ENCODE data around the gene SLC15A1.

The SLC15A1 gene

DNA sequence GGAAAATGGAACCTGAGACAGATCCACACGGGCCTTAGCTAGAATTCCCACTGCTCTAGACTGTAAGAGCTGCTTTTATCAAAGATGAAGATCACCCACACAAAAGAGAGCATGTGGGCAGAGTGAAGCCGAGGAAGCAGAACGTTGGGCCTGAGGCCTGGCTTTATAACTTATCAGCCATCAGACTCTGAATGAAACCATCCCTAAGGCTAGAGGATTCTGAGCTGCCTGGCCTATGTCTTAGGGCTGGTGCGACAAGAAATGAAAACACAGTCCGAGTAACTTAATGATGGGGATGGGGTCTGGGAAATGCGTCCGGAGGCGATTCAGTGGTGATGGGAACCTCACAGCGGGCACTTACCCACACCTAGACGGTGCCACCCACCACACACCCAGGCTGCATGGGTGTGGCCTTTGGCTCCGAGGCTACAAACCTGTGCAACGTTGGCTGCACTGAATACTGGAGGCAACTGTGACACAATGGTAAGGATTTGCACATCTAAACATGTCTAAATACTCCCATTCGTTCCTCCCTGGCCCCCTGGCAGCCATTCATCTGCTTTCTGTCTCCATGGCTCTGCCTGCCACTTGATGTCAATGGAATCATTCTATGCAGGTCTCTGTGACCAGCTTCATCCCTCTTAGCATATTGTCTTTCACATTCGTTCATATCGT, 62.0 kb downstream of the SLC15A1 start:
- no peak for DNase-seq

DNA sequence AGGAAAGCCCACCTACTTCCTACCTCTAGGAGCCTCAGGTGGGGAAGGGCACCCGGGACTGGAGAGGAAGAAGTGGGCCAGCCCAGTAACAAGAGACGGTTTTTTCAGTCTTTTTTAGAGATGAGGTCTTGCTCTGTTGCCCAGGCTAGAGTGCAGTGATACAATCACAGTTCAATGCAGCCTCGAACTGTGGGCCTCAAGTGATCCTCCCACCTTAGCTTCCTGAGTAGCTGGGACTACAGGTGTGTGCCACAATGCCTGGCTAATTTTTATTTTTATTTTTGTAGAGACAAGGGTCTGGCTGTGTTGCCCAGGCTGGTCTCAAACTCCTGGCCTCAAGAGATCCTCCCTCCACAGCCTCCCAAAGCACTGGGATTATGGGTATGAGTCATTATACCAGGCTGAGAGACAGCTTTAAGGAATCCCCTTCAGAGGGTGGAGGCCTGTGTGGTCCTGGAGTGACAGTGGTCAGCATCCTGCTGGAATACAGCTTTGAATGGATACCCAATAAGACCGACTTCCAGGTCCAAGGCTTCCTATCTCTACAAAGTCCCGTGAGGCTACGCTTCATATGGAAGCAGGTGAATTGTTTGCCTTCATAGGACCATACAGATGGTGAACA, 63.0 kb downstream of the SLC15A1 start:
- no peak for DNase-seq

DNA sequence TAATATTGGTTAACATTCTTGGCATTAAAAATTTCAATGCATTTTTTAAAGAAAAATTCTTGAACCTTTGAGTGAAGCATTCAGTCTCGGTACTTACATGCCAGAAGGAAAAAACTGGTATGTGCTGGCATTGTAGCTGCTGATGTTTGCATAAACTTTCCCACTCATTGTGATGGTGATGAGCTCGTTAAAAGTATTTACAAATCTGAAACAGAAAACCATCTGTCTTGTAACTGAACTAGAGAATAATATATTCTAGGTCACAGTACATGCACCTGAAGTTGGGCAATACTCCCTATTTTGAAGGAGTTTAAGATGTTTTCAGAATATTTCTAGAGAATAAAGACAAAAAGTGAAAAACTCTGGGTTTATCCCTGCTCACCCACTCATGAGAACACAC, 64.1 kb downstream of the SLC15A1 start:
- DNase-seq, result no peak

DNA sequence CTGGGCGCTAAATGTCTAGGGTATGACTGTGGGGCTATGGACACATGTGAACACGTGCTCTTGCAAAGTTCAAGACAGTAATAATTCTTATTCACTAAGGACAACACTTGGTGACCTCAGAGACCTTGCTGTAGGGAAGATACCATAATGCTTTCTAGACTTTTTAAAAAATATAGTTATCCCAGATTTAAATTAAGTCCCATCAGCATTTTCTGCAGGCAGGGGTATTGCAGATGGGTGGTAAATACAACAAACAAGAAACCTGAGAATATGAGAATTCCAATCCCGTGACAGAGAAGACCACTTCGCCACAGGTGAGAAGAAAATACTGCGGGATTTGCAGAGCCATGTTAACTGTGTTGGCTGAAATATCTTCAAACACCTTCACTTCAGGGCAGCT, 65.2 kb downstream of the SLC15A1 start:
- no peak for DNase-seq

DNA sequence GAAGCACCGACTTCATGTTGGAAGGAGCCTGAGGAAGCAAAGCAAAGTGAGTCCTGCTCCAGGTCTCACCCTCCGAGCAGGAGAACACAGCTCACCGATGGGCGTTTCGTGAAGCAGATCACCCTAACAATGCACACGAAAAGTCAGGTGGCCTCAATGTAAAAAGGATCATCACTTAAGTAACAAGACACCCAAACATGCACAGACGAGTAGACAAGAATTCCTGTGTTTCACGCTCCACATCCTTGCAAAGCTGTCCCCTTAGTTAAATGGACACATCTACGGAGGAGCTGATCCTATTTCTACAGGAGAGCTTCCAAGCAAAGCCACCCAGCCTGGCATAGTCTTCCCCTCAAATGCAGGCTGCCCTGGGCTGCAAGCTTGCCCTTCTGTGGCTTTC, 66.2 kb downstream of the SLC15A1 start:
- no peak for DNase-seq

DNA sequence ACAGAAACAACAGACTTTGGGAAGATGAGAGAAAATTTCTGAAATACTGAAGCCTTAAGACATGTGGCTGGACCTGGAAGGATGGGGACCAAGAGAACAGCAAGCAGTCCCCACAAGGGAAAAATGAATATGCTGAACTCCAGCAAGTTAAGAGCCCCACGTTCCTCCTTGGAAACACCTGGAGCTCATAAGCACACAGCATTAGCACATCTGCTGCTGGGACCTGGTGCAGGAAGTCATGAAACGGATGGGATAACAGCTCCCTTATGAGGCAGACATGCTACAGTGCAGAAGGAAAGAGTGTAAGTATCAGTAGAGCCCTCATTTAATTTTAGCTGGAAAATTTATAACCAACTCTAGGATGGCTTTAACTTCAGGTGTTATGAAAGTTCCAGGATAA, 67.3 kb downstream of the SLC15A1 start:
- no peak for DNase-seq

DNA sequence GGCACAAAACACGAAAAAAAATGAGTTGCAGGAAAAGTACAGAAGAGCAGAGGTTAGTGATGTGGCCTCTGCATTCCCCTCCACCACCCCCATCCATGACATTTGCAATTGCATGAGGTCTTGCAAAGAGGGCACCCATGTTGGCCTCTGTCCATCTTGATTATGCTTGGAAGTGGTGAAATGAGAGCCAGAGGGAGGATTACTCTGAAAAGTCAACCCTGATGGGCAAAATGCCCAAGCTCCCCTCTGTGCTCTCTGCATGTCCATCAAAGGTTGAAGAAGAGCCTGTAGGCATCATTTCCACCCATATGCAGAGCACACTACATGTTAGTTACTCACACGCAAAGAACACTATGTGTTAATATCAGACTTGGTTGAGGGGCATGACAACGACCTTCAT, 71.4 kb downstream of the SLC15A1 start:
- DNase-seq, result no peak

DNA sequence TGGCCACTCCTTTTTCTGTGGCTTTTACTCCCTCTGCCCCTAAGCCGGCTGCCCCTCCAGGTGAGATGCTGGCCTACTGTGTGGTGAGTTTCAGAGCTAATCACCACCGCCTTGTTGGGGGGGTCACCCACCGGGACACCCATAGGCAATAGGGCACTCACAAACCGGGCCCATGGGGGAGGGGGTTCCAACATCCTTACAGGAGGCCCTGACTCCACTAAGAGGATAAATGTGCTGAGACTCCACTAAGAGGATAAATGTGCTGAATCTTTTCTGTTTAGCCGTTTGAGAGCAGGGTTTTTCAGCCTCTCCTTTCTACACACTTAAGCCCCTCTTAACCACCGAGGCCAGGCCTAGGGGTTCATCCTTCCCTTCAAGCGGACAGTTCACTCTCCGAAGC, 73.7 kb downstream of the SLC15A1 start:
- no peak for DNase-seq

DNA sequence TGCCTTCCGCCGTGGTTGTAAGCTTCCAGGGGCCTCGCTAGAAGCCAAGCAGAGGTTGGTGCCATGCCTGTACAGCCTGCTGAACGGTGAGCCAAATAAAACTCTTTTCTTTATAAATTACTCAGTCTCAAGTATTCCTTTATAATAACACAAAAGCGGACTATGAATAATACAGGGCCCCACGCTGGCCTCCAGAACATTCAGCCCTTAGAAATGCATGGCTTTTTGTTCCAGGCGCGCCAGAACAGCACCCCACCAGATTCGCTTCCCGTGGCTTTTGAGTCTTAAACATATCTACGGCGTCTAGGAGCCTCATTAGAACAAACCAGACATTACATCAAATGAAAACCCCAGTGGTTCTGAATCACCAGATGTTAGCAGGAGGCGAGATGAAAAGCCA, 75.1 kb downstream of the SLC15A1 start:
- no peak for DNase-seq

DNA sequence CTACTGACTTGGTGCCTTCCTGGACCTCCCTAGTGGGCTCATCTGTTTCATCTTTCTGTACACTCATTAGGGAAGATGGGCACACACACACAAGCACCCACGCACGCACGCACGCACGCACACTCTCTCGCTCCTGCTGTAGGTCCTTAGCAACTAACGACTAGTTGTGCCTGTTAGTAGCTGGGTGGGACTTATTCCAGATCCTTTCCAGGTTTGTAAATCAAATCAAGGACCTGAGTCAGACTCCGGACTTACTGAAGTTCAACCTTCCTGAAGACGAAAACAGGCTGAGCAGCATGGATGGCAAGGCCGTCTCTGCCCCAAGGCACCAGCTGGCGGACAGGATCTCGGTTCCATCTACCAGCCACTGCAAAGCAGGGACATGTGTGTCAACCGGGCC, 76.2 kb downstream of the SLC15A1 start:
- DNase-seq, result no peak

DNA sequence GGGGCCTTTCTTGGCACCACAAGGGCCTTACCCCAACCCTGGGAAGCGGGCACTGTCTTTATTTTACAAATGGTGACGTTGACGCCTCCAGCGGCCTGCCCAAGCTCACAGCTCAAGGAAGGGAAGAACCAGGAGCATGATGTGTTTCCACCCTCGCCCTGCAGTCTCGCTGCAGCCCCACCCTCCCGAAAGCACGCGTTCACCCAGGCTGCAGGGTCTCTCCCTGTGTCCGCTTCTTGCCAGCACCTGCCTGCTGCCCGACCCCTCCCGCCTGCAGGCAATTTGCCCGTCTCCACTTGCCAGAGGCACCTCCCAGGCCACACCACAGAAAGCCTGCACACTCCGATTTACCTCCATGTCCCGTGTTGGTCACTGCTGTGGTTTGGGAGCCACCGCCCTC, 76.6 kb downstream of the SLC15A1 start:
- no peak for DNase-seq

DNA sequence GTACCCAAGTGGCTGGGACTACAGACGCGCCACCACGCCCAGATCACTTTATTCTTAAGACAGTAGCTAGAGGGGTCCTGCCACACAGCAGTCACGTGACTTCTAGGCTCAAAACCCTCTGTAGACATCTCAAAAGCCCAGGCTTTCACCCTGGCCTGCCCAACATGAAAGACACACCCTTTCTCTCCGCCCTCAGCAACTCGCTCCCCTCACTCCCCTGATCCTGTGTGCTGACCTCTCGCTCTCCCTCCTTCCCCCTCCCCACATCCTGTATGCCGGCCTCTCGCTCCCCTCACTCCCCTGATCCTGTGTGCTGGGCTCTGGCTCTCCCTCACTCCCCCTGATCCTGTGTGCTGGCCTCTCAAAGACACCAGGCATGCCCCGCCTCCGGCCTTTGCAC, 77.4 kb downstream of the SLC15A1 start:
- no peak for DNase-seq

DNA sequence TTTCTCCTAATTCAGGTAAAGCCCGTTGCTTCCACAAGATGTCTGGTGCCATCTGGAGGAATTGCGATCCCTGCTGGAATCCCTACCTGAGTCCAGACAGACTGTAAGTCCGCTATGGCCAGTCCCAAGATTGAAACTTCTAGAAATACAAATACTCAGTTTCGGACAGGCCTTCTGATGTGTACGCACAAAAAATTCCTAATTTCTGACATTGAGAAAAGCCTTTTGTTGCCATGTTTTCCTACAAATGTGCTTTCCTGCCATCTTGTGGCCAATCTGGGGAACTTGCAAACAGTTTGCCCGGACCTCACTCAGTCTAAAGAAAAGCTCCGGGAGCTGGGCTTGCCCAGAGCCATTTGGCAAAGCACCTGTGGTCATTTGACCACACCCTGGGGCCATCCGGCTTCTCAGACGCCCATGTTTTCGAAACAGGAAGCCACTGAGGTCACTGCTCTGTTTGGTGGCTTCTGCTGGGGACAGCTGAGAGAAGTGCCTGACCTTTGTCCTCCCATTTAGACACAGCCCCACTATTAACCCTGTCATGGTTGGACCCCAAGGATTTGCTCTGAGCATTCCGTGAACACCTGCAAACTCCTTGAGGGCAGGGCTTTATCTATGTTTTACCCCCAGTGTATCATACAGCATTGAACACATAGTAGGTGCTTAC, 79.4 kb downstream of the SLC15A1 start:
- DNase-seq, result peak; percentile 59

DNA sequence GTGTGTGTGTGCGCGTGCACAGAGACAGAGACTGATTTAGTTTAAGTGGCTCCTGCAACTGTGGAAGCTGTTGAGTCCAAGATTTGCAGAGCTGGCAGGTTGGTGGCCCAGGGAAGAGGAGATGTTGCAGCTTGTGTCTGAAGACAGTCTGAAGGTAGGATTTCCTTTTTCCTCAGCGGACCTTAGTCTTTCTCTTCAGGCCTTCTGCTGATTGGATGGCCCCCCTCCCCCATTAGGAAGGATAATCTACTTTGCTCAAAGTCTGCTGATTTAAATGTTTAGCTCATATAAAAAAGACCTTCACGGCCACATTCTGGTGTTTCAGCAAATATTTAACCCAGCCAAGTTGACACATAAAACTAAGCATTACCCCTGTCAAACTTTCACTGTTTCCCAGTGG, 84.3 kb downstream of the SLC15A1 start:
- no peak for DNase-seq

DNA sequence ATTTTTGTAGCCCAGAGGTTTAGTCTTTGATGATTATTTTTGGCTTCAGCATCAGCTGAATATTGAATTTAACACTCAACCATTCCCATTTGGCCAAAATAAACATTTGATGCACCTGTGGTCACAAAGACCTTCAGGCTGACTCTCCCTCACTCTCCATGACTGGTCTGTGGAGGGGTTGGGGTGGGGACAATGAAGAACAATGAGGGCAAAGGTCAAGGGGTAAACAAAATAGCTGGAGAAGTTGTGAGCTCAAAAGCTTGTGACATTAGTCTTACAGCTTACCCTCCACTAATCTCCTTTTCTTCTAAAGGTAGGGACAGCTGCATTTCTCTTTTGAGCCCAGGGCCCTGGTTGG, 86.9 kb downstream of the SLC15A1 start:
- DNase-seq, result no peak

DNA sequence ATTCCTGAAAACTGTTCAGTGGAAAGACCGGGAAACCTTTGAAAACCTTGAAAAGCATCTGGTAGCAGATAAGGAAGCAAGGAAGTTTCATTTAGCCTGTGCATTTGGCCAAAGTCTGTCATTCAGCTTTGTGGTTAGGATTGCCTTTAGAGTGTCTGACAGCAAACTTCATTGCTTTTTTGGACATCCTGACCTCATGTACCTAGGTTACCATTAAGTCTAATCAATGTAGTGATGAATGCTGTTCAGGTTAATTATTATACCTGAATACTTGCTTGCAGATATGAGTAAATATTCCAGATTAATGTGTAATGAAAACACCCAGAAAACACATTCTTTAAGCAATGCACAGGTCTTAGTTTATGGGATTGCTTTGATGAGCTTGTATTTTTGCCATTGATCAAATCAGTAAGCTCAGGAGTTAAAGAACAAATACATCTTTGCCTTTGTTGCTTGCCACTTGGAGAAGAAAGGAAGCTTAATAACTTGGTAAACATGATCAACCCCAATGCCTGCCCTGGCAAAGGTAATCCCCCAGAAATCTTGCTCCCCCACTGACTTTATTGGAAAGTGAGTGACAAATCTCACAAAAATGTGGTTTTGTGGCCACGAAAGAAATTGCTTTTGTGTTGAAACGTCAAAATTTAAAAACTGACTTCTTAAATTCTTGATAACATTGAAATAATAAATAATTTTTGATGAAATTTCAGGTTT, 87.4 kb downstream of the SLC15A1 start:
- DNase-seq, result no peak

DNA sequence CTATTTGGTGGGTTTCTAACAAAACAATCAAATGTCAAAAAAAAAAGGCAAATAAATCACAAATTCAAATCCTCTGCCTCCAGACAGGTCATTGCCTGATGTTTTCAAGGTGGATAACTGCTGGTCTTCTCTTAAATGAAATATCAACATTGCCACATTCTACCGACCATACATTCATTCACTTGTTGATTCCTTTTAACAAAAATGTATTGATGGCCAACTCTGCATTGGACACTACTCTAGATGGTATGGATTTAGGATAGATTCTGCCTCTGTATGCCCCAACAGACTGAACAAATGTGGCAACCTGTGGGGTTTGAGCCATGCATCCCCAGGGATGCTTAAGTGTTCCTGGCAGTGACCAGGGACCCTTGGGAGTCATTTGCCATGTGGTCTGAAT, 88.0 kb downstream of the SLC15A1 start:
- no peak for DNase-seq

DNA sequence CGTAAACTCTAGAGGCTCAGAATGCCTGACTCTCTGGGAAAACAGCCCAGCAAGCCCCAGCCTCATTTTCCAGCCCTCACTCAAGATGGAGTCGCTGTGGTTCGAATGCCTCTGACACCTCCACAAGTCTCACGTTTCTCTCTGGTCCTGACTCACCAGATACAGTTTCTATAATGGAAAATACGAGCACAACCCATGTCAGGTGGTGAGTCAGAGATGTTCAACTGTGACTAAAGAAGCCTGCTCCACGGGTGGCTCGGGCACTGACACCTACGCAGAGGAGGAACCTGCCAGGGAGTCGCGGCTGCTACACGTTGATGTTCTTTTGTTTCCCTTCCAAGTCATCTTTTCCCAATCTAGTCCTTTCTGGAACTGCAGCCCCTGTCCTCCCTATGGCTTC, 88.4 kb downstream of the SLC15A1 start:
- no peak for DNase-seq

DNA sequence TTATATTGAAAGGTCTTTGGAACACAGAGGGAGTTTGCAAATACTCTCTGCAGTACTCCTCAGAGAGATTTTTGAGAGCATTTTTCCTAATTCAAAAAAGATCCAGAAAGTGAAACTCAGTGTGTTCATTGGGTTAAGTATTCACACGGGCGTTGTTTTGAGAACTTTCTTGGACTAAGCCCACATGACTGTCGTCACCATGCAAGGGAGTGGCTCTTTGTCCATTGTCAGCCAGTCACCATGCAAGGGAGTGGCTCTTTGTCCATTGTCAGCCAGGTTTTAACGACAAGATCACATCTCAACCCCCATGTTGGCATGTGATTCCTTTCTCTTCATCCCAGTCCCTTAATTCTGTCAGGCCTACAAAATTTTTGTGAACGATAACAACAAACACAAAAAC, 94.3 kb downstream of the SLC15A1 start:
- DNase-seq, result no peak

DNA sequence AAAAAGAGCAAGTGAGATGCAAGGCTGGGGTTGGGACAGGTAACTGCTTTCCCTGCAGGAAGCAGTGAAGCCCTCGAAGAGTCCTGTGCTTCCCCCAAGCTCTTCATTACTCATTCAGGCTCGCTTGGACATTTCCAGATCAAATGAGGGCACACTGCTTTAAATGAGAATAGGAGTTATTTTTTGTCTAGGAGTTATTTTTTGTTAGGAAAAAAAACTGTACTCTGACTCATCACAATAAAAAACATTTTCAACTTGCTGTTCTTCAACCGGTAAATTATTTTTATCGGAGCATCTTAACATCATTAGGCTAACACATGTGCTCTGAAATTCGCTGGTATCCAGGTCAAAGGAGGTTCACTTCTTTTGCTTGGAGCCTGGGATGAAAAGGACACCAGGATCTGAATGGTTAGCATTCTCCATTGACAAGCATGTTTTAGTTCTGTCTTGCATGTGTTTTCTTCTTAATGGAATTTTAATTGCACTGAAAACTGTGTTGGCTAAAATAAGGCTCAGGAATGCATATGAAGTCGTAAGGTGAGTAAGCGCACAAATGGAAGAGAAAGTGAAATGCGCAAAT, 94.9 kb downstream of the SLC15A1 start:
- no peak for DNase-seq

DNA sequence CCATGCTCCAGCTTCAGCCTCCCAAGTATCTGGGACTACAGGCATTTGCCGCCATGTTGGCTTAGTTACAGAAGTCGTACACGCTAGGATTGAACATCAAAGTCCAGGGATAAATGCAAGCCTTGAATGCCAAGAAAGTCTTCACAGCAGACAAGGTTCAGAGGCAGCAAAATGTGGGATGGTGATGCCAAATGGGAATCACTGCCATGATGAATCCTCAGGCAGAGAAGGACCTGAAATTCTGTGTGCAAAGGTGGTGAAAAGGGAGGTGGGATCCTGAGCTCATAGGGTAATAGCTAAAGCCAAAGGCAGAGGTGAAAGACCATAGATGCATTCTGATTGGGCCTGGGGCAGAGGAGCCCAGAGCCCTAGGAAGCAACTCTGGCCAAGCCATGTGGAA, 96.2 kb downstream of the SLC15A1 start:
- no peak for DNase-seq

DNA sequence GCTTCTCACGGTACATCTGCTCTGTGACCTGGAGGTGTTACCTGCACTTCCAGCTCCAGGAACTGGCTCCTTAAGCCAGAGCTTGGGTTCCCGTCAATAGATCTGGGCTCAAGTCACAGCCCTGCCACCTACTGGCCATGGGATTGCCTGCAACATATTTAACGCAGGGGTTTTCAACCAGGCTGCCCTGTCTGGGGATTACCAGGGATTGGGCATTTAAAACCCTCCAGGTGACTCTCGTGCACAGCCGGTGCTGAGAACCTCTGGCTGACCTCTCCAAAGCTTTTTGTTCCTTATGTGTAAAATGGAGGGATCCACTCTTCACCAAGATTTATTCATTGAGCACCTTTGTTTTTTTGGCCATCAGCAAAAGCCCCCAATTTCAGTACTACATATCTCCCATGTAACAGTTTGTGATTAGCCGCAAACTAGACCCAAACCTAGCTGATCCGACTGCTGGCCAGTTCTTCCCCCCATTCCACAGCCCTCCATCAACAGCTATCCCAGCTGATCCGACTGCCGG, 98.9 kb downstream of the SLC15A1 start:
- peak; percentile 80 for DNase-seq

DNA sequence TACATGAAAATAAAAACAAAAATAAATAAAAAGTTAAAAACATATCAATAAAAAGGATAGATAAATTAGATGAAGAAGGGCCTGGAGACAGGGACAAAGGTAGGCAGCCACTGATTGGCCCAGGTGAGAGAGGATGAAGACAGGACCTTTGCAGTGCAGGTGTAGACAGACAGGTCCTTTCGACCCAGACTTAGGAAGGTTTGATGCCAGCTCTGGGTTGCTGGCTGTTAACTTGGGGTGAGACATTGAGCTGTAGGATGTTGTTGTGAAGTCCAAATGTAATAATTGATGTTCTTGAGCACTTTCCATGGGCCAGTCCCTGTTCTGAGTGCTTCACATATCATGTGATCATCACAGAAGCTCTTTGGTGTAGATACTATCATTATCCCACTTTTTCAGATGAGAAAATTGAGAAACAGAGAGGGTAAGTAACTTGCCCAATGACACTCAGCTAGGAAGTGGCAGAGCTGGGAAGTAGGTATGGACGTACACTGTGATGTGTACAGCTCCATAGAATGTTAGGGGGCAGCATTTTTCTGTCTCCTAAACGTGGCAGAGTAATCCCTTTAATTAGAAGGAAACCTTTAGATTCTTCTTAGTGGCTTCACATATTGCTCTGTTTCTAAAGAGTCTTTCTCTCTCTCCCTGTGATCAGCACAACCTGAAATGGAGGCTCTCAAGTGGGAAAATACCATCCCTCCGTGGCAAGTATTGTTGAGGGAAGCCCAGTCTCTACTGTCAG, 99.6 kb downstream of the SLC15A1 start:
- DNase-seq, result no peak

All from NCI-H345 (cell line).